Sigmoid colon (tissue), 4 donors: ENCODE measurements around the gene LRCH1.

Experiments used
- EP300 ChIP-seq, 4 donors: sonication (generic); formaldehyde crosslinking; IDR thresholded peaks; one replicate each; pipeline ENCODE4 v1.6.1; 2017; ENCODE audit warnings: antibody characterized with exemption in 4 of 4
- POLR2A ChIP-seq, 2 donors: fragments of 450-650 bp; IDR thresholded peaks; one replicate each; pipeline ENCODE4 v1.6.1; 2016; ENCODE audit warnings: antibody characterized with exemption in 2 of 2, mild to moderate bottlenecking in 2 of 2, moderate library complexity in 2 of 2
- TF ChIP-seq, protein P1 (sequence below), 4 experiments: fragments of 450-650 bp in 3 of 4; fragments of 200-600 bp in 1 of 4; IDR thresholded peaks; one replicate each; pipeline ENCODE4 v1.5.1; 2016 to 2019; ENCODE audit warnings: antibody characterized with exemption in 4 of 4, mild to moderate bottlenecking in 3 of 4, moderate library complexity in 2 of 4

DNA sequence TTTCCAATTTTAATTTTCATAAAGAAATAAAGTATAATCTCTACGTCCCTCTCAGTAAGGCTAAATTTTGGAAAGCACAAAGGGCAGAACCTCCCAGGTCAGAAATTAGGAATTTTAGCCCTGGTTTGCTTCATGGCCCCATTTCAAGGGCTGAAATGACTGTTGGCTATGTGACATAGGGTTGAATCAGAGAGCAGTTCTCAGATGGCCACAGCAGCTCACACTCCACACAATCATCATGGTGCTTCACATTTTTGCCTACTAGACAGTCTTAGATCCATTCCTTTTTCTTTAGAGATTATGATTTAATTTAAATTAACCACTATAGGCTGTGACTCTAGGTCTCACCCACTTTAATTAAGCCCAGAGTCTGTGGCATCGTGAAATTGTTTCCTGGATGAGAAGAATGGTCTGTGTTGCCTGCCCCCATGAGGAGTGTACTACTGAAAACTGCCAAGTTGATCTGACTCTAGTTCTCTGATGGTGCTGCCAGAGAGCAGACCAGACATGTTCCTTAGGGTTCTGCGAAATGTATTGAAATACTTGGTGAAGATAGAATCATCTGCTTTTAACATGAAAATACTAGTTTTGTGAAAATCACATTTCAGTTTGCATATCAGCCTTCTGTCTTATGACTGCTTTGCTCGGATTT is 186.6 kb downstream of the LRCH1 start:
- no peak for TF ChIP-seq EP300 (IDR thresholded peaks at IDR 0.05)
- TF ChIP-seq, protein P1, sequence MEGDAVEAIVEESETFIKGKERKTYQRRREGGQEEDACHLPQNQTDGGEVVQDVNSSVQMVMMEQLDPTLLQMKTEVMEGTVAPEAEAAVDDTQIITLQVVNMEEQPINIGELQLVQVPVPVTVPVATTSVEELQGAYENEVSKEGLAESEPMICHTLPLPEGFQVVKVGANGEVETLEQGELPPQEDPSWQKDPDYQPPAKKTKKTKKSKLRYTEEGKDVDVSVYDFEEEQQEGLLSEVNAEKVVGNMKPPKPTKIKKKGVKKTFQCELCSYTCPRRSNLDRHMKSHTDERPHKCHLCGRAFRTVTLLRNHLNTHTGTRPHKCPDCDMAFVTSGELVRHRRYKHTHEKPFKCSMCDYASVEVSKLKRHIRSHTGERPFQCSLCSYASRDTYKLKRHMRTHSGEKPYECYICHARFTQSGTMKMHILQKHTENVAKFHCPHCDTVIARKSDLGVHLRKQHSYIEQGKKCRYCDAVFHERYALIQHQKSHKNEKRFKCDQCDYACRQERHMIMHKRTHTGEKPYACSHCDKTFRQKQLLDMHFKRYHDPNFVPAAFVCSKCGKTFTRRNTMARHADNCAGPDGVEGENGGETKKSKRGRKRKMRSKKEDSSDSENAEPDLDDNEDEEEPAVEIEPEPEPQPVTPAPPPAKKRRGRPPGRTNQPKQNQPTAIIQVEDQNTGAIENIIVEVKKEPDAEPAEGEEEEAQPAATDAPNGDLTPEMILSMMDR (IDR thresholded peaks at IDR 0.05) = no peak
- no peak for TF ChIP-seq POLR2A (IDR thresholded peaks at IDR 0.05)
